TTC549 (cell line): ENCODE data around the gene AACS.
"Not testable (repeated sequence)": the region's sequence is repeated elsewhere in the genome, so short reads cannot be mapped to it uniquely, and the experiment has no call there.

Experiments used
- FAIRE-seq: peaks from 2 replicates; lab custom pipeline; 2012; peaks lifted over from hg19 to GRCh38; lab: Jason Lieb, UNC

Gene AACS

DNA sequence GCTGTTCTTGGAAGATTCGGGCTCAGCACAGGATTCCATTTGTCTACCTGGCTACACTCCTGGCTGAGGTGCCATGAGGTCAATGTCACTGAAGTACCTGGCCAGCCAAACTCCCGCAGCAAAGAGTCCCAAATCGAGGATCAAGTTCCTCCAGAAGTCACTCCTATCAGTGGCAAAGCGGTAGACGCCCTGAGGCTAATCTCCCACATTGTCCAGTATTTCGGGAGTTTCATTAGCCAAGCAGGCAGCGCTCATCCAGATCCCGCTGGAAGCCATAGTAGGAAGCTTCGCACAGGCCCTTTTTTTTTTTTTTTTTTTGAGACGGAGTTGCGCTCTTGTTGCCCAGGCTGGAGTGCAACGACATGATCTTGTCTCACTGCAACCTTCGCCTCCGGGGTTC lies 8.9 kb upstream of the AACS start:
- no peak for FAIRE-seq

DNA sequence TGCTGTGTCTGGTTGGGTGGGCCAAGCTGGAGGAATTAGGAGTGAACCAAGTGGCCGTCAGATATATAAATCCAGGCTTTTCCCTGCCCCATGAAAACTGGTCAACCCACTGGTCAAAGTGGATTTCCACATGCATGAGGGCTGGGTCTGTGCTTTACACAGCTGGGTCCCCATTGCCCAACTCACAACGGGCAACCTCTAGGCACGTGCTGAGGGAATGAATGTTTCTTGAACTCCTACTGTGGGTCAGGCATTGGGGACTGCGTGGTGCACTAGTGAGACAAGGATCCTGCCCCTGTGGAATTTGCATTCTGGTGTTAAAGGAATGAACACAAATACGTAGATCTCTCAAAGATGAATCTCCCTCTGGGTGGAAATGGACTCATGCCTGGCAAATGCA lies 7.5 kb upstream of the AACS start:
- FAIRE-seq = no peak

DNA sequence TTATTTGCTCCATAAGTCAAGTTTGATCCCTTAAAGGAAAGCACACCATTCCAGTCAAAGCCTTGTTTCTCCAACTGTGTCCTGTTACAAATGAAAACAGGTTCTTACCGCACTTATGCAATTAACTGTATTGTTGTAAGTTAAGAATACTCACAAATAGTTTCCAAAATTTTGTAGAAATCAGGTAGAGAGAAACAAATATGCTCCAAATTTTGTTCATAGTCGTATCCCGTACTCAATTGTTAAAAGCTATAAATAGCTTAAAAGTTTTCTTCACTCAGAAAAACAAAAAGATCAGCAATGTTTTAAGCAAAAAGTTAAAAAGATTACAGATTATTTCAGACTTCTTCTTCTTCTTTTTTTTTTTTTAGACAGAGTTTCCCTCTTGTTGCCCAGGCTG lies 4.0 kb upstream of the AACS start:
- FAIRE-seq = no peak

DNA sequence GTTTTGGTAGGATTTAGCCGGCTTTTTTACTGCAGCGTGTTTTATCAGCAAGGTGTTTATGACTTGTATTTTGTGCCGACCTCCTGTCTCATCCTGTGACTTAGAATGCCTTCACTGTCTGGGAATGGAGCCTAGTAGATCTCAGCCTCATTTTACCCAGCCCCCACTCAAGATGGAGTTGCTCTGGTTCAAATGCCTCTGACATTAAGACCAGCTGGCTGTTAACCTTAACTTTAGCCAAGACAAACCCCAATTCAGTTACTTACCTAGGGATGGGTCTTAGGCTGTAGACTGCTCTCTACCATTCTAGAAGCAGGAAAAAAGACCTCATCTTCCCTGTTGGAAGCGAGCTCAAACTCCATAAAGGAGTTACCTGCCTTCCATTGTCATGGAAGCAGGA lies 1.7 kb upstream of the AACS start:
- FAIRE-seq = not testable (repeated sequence)

DNA sequence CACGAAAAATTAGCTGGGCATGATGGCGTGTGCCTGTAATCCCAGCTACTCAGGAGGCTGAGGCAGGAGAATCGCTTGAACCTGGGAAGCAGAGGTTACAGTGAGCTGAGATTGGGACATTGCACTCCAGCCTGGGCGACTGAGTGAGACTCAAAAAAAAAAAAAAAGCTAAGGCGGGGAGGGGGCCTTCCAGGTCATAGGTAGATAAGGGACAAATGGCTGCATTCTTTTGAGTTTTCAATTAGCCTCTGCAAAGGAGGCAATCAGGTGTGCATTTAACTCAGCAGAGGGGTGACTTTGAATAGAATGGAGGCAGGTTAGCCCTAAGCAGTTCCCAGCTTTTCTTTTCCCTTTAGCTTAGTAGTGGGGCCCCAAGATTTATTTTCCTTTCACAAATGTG lies 743 bp upstream of the AACS start:
- no peak for FAIRE-seq

DNA sequence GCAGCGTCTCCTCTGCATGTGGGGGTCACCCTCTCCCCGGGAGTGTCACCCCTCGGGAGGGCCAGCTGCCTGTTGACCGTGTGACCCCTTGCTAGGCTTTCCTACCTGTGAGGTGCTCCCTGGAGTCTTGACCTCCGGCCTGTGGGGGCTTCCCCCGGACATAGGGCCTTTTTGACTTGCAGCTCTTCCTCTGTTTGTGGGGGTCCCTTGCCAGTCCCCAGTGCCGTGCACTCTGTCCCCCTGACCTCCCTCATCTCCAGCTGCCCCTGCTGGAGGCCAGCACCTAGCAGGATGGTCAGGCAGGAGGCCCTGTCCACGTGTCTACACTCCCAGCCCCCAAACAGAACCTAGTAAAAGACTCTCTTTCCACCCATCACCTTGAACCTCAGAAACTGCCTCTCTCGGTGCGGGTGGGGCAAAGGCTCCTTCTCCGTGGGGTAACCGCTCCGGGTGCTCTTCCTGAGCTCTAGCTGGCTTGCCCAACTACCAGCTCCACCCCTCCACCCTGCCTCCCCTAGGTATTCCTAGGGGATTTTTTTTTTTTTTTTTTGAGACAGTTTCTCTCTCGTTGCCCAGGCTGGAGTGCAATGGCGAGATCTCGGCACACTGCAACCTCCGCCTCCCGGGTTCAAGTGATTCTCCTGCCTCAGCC lies 810 bp downstream of the AACS start:
- no peak for FAIRE-seq

DNA sequence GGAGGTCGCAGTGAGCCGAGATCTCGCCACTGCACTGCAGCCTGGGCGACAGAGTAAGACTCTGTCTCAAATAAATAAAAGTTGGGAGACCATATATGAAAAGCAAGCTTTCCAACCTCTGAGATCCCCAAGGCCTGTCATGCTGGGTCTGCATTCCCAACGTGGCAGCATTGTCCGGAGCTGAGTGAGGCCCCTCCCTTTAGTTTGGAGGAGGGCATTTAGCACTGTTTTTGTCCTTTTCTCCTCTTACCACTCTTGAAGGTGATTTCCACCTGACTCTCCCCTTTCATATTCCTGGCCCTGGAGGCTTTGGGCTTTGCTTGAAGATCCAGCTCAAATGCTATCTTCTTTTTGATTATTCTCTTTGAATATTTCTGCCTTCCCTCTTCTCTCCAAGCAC lies 3.2 kb downstream of the AACS start:
- no peak for FAIRE-seq

DNA sequence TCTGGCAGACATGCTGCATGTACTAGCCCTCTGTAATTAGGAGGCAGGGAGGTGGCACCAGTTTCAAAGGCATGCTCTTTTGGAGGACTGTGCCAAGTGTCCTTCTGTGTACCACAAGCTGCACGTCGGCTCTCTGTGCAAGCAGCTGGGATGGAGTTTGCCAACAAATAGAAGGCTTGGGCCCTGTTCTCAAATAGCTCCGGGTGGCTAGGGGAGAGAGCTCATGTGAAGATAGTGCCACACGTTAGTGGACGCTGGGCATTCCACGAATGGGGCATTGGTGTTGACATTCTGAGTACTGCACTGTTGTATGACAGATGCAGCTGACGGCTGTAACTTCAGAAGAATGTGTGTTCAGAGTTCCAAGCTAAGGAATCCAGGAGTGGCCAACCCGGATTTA lies 4.4 kb downstream of the AACS start:
- no peak for FAIRE-seq

DNA sequence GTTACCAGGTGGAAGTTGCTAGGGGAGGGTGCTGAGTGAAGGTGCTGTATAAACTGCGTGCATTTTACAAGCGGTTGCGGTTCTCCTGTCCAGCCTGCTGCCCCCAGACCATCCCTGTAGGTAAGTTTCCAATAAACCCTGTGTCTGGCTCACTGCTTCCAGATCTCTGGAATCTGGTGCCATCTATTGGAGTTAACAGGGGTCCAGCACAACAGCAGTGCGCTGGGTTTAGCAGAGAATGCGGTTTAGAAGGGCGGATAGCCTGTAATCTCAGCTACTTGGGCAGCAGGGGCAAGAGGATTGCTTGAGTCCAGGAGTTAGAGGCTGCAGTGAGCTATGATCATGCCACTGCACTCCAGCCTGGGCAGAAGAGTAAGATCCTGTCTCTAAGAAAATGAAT lies 4.9 kb downstream of the AACS start:
- no peak for FAIRE-seq

DNA sequence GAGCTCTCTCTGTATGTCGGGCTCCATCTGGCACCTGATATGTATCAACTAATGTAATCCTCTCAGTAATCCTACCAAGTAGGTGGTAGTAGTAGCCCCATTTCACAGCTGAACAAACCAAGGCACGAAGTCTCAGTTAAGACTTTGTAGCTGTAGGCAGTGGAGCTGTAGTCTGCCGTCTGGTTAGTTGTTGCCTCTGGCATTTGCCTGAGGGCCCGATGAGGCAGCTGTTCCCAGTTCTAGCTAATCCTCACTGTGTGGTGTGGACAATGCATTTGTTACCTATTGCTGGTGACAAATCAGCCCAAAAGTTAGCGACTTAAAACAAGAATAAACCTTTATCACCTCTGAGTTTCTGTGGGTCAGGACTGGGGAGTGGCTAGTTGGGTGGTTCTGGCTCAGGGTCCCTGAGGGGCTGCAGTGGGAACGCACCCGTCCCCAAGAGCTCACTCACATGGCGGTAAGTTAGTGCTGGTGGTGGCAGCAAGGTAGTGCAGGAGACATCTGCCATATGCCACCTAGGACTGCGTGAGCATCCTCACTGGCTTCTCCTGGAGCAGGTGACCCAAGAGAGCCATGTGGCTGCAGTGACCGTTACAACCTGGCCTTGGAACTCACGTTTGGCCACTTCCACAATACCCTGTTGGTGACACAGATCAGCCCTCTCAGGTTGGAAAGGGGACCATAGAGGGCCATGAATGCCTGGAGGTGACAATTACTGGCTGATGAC lies 5.6 kb downstream of the AACS start:
- FAIRE-seq = no peak

DNA sequence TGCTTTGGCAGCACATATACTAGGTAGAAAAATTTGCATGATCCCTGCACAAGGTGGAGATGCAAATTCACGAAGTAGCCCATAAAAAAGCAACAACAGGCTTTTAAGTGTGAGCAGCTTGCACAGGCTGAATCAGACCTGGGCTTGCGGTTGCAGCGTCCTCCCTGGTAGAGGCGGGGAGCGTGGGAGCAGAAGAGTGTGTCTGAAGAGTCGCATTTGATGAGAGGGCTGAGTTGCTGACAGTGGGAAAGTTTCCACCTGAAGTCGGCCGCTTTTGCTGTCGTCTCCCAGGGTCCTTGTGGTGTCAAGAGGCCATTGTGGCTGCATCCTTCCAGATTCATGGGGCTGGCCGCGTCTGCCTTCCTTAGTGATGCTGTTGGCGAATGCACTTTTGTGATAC lies 6.2 kb downstream of the AACS start:
- no peak for FAIRE-seq

DNA sequence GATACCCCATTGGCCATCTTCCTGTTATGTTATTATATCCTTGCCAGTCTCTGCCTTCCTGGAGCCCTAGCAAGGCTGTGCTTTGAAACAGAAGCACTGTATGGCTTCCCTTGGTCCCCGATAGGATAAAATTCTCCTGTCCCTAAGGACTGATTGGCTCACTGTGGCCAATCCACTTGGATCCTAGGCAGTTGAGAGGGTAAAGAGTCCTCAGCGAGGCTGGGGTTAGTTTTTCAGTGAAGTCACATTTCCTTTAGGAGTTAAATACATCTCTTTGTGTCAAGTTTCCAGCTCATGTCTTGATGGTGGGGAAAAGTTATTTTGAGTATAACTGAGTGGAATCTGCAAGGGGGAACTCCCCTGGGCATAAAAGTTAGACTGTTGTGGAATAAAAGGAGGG lies 7.3 kb downstream of the AACS start:
- no peak for FAIRE-seq

DNA sequence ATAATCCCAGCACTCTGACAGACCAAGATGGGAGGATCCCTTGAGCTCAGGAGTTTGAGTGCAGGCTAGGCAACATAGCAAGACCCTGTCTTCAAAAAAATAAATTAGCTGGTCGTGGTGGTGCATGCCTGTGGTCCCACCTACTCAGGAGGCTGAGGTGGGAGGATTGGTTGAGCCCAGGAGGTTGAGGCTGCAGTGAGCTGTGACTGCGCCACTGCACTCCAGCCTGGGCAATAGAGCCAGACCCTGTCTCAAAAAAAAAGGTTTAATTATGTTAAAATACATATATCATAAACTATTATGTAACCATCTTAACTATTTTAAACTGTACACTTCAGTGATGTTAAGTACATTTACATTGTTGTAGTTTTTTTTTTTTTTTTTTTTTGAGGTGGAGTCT lies 9.1 kb downstream of the AACS start:
- FAIRE-seq = not testable (repeated sequence)

DNA sequence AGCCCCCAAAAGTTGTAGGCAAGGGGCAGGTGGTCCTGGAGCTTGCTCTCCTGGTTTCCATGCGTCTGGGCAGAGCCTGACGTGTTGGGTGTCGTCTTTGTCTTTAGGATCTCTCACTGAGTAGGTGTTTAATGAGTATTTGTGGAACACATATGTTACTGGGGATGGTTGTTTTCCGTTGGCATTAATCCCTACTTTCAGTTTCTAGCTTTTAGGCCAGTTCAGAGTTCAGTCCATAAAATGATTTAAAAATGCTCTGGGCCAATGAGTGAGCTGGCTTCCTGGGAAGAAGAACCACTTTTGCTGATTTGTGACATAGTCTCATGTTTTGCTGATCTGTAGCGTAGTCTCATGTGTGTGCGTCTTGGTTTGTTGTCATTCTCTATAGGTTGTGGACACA lies 10.9 kb downstream of the AACS start:
- FAIRE-seq = no peak

DNA sequence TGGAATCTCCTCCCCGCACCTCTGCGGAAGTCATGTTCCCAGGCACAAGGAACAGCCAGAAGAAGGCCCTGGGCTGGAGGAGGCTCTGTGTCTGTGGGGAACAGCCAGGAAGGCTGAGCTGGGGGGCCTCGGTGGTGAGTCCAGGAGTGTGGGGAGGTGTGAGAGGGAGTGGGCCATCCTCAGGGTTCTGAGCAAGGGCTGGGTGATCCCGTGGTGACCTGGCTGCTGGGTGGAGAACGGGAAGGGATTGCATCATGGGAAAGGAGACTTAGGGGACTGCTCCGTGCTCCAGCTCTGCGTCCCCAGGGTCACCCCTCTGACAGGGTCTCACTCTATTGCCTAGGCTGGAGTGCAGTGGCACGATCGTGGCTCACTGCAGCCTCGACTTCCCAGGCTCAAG lies 13.8 kb downstream of the AACS start:
- no peak for FAIRE-seq

DNA sequence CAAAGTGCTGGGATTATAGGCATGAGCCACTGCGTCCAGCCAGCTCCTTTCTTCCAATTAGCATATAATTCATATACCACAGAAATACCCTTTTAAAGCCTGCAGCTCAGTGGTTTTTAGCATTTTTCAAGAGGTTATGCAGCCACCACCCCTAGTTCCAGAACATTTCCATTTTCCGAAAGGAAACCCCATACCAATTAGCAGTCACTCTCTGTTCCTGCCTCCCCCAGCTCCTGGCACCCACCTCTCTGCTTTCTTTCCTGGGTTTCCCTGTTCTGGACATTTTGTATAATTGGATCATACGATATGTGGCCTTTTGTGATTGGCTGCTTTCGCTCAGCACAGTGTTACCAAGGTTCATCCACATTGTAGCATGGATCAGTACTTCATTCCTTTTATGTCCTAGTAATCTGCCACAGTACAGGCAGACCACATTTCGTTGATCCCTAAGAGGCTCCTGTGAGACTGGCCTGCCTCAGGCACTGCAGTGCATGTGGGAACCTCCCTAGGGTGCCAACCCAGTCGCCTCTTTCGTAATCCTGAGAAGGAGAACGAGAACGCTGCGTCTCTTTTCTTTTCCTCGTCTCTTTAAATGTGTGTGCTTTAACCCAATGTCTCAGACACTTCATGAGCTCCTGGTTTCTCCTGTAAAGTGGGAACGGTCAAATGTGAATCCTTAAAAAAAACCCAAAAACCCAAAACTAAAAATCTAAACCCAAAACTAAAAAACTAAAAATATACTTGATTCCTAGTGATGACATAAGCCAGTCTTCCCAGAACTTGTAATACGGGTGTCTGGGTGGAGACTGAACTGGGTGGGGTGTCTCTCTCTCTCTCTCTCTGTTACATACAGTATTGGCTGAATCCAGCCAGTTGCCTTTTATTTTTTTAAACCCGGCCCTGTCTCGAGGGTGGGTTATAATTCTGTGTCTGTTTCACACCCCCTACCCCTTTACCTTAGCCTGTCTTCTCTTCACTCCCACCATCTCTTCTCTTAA lies 14.7 kb downstream of the AACS start:
- no peak for FAIRE-seq

DNA sequence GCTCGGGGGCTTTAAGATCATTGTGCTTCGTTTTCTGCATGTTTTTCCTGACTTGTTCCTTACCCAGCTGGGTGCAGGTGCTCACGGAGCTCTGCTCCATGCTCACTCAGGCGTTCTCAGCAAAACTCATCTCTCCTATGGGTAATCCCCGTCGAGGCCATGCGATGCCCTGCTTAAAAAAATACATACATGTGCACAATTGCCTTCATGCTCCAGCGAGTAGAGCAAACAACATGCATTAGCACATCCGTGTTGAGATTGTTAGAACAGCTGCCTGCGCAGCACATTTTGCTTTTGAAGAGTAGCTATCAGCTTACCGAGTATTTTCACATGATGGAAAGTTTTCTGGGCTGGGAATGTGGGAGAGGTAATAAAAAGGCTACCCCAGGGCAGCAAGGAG lies 16.2 kb downstream of the AACS start:
- no peak for FAIRE-seq

DNA sequence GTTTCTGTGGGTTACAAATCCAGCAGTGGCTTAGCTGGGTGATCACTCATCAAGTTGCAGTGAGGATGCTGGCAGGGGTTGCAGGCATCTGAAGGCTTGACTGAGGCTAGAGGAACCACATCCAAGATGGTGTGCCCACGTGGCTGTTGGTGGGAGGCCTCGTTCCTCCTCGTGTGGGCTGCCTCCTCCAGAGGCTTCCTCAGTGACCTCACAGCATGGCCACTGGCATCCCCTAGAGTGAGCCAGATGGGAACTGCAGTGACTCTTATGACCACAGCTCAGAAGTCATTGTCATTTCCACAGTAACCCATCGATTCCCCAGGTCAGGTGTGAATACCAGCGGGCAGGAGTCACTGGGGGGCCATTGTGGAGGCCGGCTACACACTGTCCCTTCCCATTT lies 17.8 kb downstream of the AACS start:
- FAIRE-seq = no peak

DNA sequence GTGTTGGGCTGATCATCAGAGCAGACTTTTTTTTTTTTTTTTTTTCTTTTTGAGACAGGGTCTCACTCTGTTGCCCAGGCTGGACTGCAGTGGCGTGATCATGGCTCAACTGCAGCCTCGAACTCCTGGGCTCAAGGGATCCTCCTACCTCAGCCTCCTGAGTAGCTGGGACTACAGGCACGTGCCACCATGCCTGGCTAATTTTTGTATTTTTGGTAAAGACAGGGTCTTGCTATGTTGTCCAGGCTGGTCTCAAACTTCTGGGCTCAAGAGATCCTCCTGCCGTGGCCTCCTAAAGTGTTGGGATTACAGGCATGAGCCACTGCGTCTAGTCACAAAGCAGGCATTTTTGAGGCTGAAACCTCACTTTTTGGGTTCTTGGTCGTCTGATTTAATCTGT lies 23.0 kb downstream of the AACS start:
- FAIRE-seq = not testable (repeated sequence)

DNA sequence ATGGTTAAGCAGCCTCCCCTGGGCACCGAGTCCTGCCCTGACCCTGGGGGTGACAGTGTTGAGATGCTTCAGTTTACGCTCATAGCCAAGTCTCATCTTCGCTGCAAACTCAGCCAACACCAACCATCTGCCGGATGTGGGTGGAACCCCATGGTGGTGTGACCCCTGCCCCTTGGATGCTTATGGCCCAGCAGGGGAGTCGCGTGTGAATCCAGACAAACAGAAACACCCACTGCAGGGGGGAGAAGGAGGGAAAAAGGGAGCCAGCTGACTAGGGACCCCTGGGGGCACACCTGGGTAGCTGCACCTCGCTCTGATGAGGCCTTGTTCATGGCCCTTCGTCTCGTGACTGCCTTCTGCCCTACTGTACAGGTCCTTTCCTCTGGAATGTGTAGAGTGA lies 23.8 kb downstream of the AACS start:
- FAIRE-seq = no peak

DNA sequence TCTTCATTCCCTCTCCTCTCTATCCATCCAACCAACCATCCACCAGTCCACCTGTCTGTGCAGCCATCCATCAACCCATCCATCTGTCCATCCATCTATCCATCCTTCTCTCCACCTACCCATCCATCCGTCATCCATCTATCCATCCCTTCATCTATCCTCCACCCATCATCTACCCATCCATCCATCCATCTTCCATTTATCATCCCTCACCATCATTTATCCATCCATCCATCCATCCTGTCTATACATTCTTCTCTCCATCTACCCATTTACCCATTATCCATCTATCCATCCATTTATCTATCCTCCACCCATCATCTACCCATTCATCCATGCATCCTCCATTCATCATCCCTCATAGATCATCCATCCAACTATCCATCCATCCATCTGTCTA lies 24.4 kb downstream of the AACS start:
- no peak for FAIRE-seq

DNA sequence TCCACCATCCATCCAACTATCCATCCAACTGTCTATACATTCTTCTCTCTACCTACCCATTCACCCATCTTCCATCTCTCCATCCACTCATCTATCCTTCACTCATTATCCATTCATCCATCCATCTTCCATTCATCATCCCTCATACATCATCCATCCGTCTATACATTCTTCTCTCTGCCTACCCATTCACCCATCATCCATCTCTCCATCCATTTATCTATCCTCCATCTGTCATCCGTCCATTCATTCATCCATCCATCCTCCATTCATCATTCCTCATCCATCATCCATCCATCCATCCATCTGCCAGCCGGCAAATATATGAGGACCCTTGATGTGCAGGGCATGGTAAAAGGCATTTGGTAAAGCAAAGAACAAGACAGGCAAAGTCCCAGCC lies 25.2 kb downstream of the AACS start:
- no peak for FAIRE-seq

DNA sequence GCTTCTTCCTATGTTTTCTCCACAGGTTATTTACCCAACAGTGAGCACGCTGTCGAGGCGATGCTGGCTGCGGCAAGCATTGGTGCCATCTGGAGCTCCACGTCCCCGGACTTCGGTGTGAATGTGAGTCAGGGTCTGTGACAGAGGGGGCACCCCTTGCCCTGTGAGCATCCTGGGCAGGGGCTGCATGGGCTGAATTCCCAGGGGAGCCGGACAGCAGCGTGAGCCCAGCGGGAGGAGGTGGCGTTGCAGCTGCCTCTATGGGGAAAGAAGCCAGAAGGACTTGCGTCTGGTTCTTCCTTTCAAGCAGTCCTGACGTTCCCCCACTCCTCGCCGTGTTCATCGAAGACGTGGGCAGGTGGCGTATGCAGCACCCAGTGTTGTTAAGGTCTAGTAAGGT lies 26.2 kb downstream of the AACS start:
- no peak for FAIRE-seq
